T-helper 22 cell (primary cell): ENCODE results near the gene PPIP5K1.
"Not testable (repeated sequence)": the region's sequence is repeated elsewhere in the genome, so short reads cannot be mapped to it uniquely, and the experiment has no call there.

Experiments
- DNase-seq: peaks from one replicate; pipeline ENCODE4 v3.0.0-alpha.2; 2020; ENCODE audit warnings: low read depth

Gene PPIP5K1

GRCh38 chr15:43545426-43545825 is 44.6 kb downstream of the PPIP5K1 start:
- DNase-seq = no peak

- DNase-seq = no peak
These were observed 45.7 kb downstream of the PPIP5K1 start for GRCh38 chr15:43544266-43544665.

DNA sequence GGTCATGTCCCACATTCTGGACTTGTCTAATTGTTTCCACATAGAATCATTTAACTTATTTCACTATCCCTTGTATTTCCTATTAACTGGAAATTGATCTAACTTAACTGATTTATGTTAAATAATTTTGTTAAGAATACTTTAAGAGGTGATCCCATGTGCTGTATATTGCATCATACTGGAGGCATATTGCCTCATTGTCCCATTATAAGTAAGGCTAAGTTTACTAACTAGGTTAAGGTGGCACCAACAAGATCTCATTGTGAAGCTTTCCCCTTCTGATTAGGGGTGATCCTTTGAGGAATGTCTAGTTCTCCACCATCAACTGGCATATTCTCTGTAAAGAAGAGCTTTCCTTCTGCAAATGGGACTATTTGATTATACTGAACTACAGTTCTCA is 48.2 kb downstream of the PPIP5K1 start:
- no peak for DNase-seq

GRCh38 chr15:43538091-43538490 is 51.9 kb downstream of the PPIP5K1 start:
- no peak for DNase-seq

DNA sequence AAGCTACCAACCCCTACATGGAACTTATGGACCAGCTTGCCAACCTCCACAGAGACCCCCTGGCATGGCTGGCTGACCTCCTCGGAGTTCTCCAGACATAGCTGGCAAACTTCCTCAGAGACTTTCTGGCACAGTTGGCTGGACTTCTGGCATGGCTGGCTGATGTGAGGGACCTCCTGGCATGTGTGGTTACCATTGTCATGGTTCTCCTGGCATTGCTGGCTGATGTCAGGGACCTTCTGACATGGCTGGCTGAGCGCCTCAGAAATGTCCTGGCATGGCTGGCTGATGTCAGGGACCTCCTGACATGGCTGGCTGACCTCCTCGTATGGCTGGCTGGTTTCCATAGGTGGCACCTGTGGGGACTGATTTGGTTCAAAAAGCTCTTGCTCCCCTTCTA is 55.1 kb downstream of the PPIP5K1 start:
- no peak for DNase-seq

GRCh38 chr15:43532826-43533225 is 57.2 kb downstream of the PPIP5K1 start:
- DNase-seq = not testable (repeated sequence)

- no peak for DNase-seq
These were observed 58.9 kb downstream of the PPIP5K1 start for GRCh38 chr15:43531018-43531670.

DNA sequence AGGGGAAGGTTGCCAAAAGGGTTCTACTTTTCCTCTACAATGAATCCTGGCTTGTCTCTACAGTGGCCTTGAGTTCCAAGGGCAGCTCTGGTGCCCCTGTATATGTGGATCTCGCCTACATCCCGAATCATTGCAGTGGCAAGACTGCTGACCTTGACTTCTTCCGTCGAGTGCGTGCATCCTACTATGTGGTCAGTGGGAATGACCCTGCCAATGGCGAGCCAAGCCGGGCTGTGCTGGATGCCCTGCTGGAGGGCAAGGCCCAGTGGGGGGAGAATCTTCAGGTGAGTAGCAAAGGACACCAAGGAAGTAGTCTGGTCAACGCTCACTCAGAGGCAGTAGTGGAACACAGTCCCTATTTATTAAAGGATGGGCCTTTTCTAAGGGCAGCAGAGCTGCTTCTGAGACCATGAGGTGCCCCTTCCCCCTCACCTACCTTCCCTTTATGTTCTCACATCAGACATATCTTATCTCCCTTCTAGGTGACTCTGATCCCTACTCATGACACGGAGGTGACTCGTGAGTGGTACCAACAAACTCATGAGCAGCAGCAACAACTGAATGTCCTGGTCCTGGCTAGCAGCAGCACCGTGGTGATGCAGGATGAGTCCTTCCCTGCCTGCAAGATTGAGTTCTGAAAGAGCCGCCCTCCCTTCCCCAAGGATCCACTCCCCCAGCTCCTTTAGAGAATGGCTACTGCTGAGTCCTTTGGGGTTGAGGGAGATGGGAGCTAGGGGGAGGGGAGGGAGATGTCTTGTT is 60.2 kb downstream of the PPIP5K1 start:
- DNase-seq = no peak

- DNase-seq = no peak
These were observed 60.9 kb downstream of the PPIP5K1 start for GRCh38 chr15:43529141-43529540.

GRCh38 chr15:43528542-43529007 is 61.4 kb downstream of the PPIP5K1 start:
- no peak for DNase-seq

DNA sequence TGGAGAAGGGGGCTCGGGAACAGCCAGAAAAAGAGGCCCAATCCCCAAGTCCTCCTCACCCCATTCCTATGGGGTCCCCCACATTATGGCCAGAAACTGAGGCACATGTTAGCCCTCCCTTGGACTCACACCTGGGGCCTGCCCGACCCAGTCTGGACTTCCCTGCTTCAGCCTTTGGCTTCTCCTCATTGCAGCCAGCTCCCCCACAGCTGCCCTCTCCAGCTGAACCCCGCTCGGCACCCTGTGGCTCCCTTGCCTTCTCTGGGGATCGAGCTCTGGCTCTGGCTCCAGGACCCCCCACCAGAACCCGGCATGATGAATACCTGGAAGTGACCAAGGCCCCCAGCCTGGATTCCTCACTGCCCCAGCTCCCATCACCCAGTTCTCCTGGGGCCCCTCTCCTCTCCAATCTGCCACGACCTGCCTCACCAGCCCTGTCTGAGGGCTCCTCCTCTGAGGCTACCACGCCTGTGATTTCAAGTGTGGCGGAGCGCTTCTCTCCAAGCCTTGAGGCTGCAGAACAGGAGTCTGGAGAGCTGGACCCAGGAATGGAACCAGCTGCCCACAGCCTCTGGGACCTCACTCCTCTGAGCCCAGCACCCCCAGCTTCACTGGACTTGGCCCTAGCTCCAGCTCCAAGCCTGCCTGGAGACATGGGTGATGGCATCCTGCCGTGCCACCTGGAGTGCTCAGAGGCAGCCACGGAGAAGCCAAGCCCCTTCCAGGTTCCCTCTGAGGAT is 62.0 kb downstream of the PPIP5K1 start:
- no peak for DNase-seq

DNA sequence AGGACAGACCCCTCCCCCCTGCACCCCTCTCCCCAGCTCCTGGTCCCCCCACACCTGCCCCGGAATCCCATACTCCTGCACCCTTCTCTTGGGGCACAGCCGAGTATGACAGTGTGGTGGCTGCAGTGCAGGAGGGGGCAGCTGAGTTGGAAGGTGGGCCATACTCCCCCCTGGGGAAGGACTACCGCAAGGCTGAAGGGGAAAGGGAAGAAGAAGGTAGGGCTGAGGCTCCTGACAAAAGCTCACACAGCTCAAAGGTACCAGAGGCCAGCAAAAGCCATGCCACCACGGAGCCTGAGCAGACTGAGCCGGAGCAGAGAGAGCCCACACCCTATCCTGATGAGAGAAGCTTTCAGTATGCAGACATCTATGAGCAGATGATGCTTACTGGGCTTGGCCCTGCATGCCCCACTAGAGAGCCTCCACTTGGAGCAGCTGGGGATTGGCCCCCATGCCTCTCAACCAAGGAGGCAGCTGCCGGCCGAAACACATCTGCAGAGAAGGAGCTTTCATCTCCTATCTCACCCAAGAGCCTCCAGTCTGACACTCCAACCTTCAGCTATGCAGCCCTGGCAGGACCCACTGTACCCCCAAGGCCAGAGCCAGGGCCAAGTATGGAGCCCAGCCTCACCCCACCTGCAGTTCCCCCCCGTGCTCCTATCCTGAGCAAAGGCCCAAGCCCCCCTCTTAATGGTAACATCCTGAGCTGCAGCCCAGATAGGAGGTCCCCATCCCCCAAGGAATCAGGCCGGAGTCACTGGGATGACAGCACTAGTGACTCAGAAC is 62.8 kb downstream of the PPIP5K1 start:
- no peak for DNase-seq

- DNase-seq = no peak
These were observed 63.6 kb downstream of the PPIP5K1 start for GRCh38 chr15:43526261-43526930.

DNA sequence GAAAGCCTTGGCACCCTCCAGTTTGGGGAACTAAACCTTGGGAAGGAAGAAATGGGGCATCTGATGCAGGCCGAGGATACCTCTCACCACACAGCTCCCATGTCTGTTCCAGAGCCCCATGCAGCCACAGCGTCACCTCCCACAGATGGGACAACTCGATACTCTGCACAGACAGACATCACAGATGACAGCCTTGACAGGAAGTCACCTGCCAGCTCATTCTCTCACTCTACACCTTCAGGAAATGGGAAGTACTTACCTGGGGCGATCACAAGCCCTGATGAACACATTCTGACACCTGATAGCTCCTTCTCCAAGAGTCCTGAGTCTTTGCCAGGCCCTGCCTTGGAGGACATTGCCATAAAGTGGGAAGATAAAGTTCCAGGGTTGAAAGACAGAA is 64.9 kb downstream of the PPIP5K1 start:
- no peak for DNase-seq

DNA sequence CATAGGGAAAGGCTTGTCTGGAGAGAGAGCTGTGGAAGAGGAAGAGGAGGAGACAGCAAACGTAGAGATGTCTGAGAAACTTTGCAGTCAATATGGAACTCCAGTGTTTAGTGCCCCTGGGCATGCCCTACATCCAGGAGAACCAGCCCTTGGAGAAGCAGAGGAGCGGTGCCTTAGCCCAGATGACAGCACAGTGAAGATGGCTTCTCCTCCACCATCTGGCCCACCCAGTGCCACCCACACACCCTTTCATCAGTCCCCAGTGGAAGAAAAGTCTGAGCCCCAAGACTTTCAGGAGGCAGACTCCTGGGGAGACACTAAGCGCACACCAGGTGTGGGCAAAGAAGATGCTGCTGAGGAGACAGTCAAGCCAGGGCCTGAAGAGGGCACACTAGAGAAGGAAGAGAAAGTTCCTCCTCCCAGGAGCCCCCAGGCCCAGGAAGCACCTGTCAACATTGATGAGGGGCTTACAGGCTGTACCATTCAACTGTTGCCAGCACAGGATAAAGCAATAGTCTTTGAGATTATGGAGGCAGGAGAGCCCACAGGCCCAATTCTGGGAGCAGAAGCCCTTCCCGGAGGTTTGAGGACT is 65.7 kb downstream of the PPIP5K1 start:
- DNase-seq = no peak

DNA sequence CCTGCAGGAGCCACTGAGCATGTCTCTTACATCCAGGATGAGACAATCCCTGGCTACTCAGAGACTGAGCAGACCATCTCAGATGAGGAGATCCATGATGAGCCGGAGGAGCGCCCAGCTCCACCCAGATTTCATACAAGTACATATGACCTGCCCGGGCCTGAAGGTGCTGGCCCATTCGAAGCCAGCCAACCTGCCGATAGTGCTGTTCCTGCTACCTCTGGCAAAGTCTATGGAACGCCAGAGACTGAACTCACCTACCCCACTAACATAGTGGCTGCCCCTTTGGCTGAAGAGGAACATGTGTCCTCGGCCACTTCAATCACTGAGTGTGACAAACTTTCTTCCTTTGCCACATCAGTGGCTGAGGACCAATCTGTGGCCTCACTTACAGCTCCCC is 66.4 kb downstream of the PPIP5K1 start:
- no peak for DNase-seq

DNA sequence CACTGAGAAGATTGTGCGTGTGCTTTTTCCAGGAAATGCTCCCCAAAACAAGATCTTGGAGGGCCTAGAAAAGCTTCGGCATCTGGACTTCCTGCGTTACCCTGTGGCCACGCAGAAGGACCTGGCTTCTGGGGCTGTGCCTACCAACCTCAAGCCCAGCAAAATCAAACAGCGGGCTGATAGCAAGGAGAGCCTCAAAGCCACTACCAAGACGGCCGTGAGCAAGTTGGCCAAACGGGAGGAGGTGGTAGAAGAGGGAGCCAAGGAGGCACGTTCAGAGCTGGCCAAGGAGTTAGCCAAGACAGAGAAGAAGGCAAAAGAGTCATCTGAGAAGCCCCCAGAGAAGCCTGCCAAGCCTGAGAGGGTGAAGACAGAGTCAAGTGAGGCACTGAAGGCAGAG is 67.8 kb downstream of the PPIP5K1 start:
- DNase-seq = no peak

DNA sequence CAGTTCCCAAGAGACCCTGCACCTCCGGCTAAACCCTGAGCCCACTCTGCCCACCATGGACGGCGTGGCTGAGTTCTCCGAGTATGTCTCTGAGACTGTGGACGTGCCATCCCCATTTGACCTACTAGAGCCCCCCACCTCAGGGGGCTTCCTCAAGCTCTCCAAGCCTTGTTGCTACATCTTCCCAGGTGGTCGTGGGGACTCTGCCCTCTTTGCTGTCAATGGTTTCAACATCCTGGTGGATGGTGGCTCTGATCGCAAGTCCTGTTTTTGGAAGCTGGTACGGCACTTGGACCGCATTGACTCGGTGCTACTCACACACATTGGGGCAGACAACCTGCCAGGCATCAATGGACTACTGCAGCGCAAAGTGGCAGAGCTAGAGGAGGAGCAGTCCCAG is 68.6 kb downstream of the PPIP5K1 start:
- DNase-seq = no peak

- no peak for DNase-seq
These were observed 69.9 kb downstream of the PPIP5K1 start for GRCh38 chr15:43520138-43520537.

GRCh38 chr15:43519196-43519595 is 70.8 kb downstream of the PPIP5K1 start:
- DNase-seq = no peak

GRCh38 chr15:43518197-43518761 is 71.7 kb downstream of the PPIP5K1 start:
- DNase-seq = no peak
